ENCODE measurements around the gene FAAP20. TPM values are rescaled to one million over a fixed set of nuclear protein-coding genes. Genes with fewer than 3 reads are reported as not detected.

FAAP20 gene
- total and polyA plus RNA-seq, 9 of the 15 experiments (the other 6 are each of a cell fraction or from before 2014, with no cell fraction given) = 0.58 to 143 (median 9.9) TPM

DNA sequence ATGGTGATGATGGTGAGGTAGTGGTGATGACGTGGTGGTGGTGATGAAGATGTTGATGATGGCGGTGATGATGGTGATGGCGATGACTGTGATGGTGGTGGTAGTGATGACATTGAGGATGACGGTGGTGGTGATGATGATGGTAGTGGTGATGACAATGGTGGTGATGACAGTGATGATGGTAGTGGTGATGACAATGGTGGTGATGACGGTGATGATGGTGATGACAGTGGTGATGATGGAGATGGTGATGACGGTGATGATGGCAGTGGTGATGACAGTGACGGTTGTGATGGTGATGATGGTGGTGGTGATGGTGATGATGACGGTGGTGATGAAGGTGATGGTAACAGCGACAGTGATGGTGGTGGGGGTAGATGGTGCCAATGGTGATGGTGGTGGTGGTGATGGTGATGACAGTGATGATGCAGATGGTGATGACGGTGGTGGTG lies 39.4 kb downstream of the FAAP20 start:
- no peaks in the 10 kb centered on the region for H3K79me2 ChIP-seq (ENCODE audit: control insufficient read depth, insufficient read depth, low read length)
- ChIA-PET POLR2A (interaction anchor here (0.5 kb wide), 1 partner anchor 21 kb away, joined by 5 read pairs; no protein-coding TSS in a partner anchor), CTCF (ENCODE audit: low intra/inter-chr PET ratio) (no interaction called here)
- H3K9me3 ChIP-seq (replicated peaks; ENCODE audit: control insufficient read depth, insufficient read depth, low read depth, low read length) = no peaks in the 10 kb centered on the region; the same call in 1 of the 2 replicates
- H3K27me3 ChIP-seq (ENCODE audit: control insufficient read depth in 2 of 2, insufficient read depth in 2 of 2, low read length in 2 of 2) = peaks cover 73 to 96% of the 10 kb centered on the region in 2 experiments
- no peak for DNase-seq (ENCODE audit: extremely low read depth in 1 of 4, low spot score in 3 of 4)
- no peak overlapping the region for H3K4me2 ChIP-seq (ENCODE audit: insufficient read depth, low read length)
- no peaks in the 10 kb centered on the region for H4K20me1 ChIP-seq (replicated peaks; ENCODE audit: control insufficient read depth, insufficient read depth, low read length)
- BruUV-seq (replicated peaks) = no TSS peak
- H3K4me3 ChIP-seq = no peak overlapping the region
- 22% methylated on average over 10 of the region's 10 CpGs for WGBS (ENCODE audit: insufficient coverage, low coverage, missing lambda C conversion rate)
- in situ Hi-C loops (cut with MboI) = no loop called here
- no peak for ATAC-seq
- no peak overlapping the region for H3K27ac ChIP-seq (ENCODE audit: extremely low read depth, low read depth, low read length)
- FAIRE-seq = peak; percentile 23
- no peaks in the 10 kb centered on the region for H3K9me1 ChIP-seq (ENCODE audit: control insufficient read depth, insufficient read depth, low read length)
- no peaks in the 10 kb centered on the region for H3K36me3 ChIP-seq (ENCODE audit: control insufficient read depth, insufficient read depth, low read length)
- H3K9ac ChIP-seq (ENCODE audit: insufficient read depth in 1 of 2, low read depth in 2 of 2, low read length in 2 of 2) = no peak overlapping the region
- peaks cover 0 to 17% of the 10 kb centered on the region in 2 experiments; a peak in 1 of 5 replicates for H3K4me1 ChIP-seq (replicated peaks in 1 of 2; ENCODE audit: control insufficient read depth in 2 of 2, insufficient read depth in 2 of 2, low read length in 2 of 2)
- intact Hi-C loops (cut with micrococcal nuclease) = no loop called here
- H2AFZ ChIP-seq (ENCODE audit: low read depth, low read length) = no peak overlapping the region
- TF ChIP-seq MYBL2 (IDR thresholded peaks at IDR 0.05; ENCODE audit: low read depth) (peak; percentile 13; the same call in 1 of the 2 replicates), MYBL2 (CRISPR knock-in tag; IDR thresholded peaks at IDR 0.05; ENCODE audit: borderline replicate concordance) (no peak), CC2D1A (IDR thresholded peaks at IDR 0.05) (no peak), ZKSCAN8 (CRISPR knock-in tag; IDR thresholded peaks at IDR 0.05) (no peak), ZSCAN32 (CRISPR knock-in tag; IDR thresholded peaks at IDR 0.05) (no peak), SRSF1 (IDR thresholded peaks at IDR 0.05; ENCODE audit: low read depth, low read length) (no peak), NCOA6 (IDR thresholded peaks at IDR 0.05) (no peak), MIER1 (IDR thresholded peaks at IDR 0.05; ENCODE audit: low read depth) (0 out of 2 replicates have a peak, but pooled peaks have one; percentile 30), HDAC2 (IDR thresholded peaks at IDR 0.05) (no peak), POLR2AphosphoS5 (IDR thresholded peaks at IDR 0.05; ENCODE audit: control insufficient read depth, insufficient read depth, low read depth, low read length) (no peak)
- TF ChIP-seq, protein P1, sequence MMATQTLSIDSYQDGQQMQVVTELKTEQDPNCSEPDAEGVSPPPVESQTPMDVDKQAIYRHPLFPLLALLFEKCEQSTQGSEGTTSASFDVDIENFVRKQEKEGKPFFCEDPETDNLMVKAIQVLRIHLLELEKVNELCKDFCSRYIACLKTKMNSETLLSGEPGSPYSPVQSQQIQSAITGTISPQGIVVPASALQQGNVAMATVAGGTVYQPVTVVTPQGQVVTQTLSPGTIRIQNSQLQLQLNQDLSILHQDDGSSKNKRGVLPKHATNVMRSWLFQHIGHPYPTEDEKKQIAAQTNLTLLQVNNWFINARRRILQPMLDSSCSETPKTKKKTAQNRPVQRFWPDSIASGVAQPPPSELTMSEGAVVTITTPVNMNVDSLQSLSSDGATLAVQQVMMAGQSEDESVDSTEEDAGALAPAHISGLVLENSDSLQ (IDR thresholded peaks at IDR 0.05) = no peak
- TF ChIP-seq, protein P2, sequence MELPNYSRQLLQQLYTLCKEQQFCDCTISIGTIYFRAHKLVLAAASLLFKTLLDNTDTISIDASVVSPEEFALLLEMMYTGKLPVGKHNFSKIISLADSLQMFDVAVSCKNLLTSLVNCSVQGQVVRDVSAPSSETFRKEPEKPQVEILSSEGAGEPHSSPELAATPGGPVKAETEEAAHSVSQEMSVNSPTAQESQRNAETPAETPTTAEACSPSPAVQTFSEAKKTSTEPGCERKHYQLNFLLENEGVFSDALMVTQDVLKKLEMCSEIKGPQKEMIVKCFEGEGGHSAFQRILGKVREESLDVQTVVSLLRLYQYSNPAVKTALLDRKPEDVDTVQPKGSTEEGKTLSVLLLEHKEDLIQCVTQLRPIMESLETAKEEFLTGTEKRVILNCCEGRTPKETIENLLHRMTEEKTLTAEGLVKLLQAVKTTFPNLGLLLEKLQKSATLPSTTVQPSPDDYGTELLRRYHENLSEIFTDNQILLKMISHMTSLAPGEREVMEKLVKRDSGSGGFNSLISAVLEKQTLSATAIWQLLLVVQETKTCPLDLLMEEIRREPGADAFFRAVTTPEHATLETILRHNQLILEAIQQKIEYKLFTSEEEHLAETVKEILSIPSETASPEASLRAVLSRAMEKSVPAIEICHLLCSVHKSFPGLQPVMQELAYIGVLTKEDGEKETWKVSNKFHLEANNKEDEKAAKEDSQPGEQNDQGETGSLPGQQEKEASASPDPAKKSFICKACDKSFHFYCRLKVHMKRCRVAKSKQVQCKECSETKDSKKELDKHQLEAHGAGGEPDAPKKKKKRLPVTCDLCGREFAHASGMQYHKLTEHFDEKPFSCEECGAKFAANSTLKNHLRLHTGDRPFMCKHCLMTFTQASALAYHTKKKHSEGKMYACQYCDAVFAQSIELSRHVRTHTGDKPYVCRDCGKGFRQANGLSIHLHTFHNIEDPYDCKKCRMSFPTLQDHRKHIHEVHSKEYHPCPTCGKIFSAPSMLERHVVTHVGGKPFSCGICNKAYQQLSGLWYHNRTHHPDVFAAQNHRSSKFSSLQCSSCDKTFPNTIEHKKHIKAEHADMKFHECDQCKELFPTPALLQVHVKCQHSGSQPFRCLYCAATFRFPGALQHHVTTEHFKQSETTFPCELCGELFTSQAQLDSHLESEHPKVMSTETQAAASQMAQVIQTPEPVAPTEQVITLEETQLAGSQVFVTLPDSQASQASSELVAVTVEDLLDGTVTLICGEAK (IDR thresholded peaks at IDR 0.05) = no peak
- TF ChIP-seq, protein P2 (CRISPR knock-in tag; IDR thresholded peaks at IDR 0.05) = no peak
